K562 (cell line): ENCODE data around the gene ST7. TPM values are rescaled to one million over a fixed set of nuclear protein-coding genes. Genes with fewer than 3 reads are reported as not detected.

Source experiments
- ATF7 ChIP-seq: fragments of 450-650 bp; IDR thresholded peaks from 2 replicates; pipeline ENCODE4 v1.7.1; 2014; ENCODE audit warnings: mild to moderate bottlenecking, moderate library complexity
- DMBX1 ChIP-seq: fragments of 250-450 bp; sonication (Bioruptor Pico); IDR thresholded peaks from 2 replicates; pipeline ENCODE4 v1.8.0; 2022; ENCODE audit warnings: inconsistent platforms, mild to moderate bottlenecking, moderate library complexity, borderline replicate concordance
- FOXK2 ChIP-seq, 2 experiments: fragments of 450-650 bp; IDR thresholded peaks in 1 of 2; conservative IDR thresholded peaks in 1 of 2; 2 replicates each; pipeline ENCODE4 v1.6.1; 2016; ENCODE audit warnings: low read depth in 2 of 2, mild to moderate bottlenecking in 1 of 2
- POLR2A ChIP-seq: fragments of 450-650 bp; conservative IDR thresholded peaks from 2 replicates; pipeline ENCODE4 v1.6.1; 2016
- TAF7 ChIP-seq: fragments of 450-650 bp; IDR thresholded peaks from 2 replicates; pipeline ENCODE4 v1.6.1; 2016; ENCODE audit warnings: missing genetic modification characterization, missing compliant biosample characterization
- TEAD1 ChIP-seq, 2 experiments: fragments of 450-650 bp in 1 of 2; sonication (generic) in 1 of 2; formaldehyde crosslinking; IDR thresholded peaks; 2 replicates each; pipeline versions ENCODE4 v1.4.0 to v1.8.0; 2020 to 2022; ENCODE audit warnings: mild to moderate bottlenecking in 2 of 2, missing genetic modification reagents in 1 of 2
- ZNF212 ChIP-seq: fragments of 450-650 bp; formaldehyde crosslinking; IDR thresholded peaks from 2 replicates; pipeline ENCODE4 v1.4.0; 2020; ENCODE audit warnings: mild to moderate bottlenecking
- ZNF24 ChIP-seq: fragments of 450-650 bp; IDR thresholded peaks from 2 replicates; pipeline ENCODE4 v1.6.1; 2016
- ZNF311 ChIP-seq: fragments of 250-450 bp; sonication (Bioruptor Pico); IDR thresholded peaks from 2 replicates; pipeline ENCODE4 v1.4.0; 2020; ENCODE audit warnings: mild to moderate bottlenecking, moderate library complexity
- ZNF431 ChIP-seq: sonication (generic); formaldehyde crosslinking; IDR thresholded peaks from 2 replicates; pipeline ENCODE4 v1.8.0; 2022; ENCODE audit warnings: mild to moderate bottlenecking, missing genetic modification reagents
- ZNF766 ChIP-seq: fragments of 200-800 bp; sonication (Bioruptor generic); conservative IDR thresholded peaks from 2 replicates; pipeline ENCODE4 v1.6.1; 2016; ENCODE audit warnings: missing genetic modification characterization, missing compliant biosample characterization
- polyA plus RNA-seq, 8 experiments: library from polyadenylated mRNA; depleted of rRNA in 4 of 8; stranded (reverse) in 5 of 8; unstranded in 3 of 8; fragments of >200 nt; fragmentation: Nextera tagmentation in 2 of 8; fragmentation: Illumina TruSeq in 1 of 8; extraction: Ambion mirVana in 2 of 8; extraction: Trizol in 1 of 8; gene quantifications; 2 replicates each; pipeline versions ENCODE4 v1.2.1 to v1.2.3, GENCODE V29; 2011 to 2014; ENCODE audit warnings: inconsistent platforms in 1 of 8, missing spikeins in 1 of 8
- total RNA-seq, 7 experiments: library from RNA; depleted of rRNA in 6 of 7; stranded (reverse); fragments of >200 nt in 6 of 7; fragmentation: Illumina TruSeq in 2 of 7; extraction: Trizol in 2 of 7; gene quantifications; 2 replicates each; pipeline versions ENCODE4 v1.2.1 to v1.2.3, GENCODE V29; 2011 to 2021; ENCODE audit warnings: low replicate concordance in 1 of 7
- TF ChIP-seq, protein P1 (sequence below), 3 experiments: fragments of 200-800 bp in 1 of 3; fragments of 250-450 bp in 1 of 3; fragments of 450-650 bp in 1 of 3; sonication (Bioruptor Pico) in 1 of 3; sonication (Bioruptor generic) in 1 of 3; formaldehyde crosslinking in 1 of 3; IDR thresholded peaks; 2 replicates each; pipeline versions ENCODE4 v1.6.1 to v1.8.0; 2016 to 2022; ENCODE audit warnings: mild to moderate bottlenecking in 2 of 3, missing genetic modification characterization in 2 of 3, missing compliant biosample characterization in 1 of 3, moderate library complexity in 1 of 3
- TF ChIP-seq, protein P2 (sequence below): sonication (generic); formaldehyde crosslinking; IDR thresholded peaks from 2 replicates; pipeline ENCODE4 v1.8.0; 2022; ENCODE audit warnings: mild to moderate bottlenecking, missing genetic modification reagents
- TF ChIP-seq, protein P3 (sequence below): fragments of 450-650 bp; IDR thresholded peaks from 2 replicates; pipeline ENCODE4 v1.6.1; 2018; ENCODE audit not compliant: partially characterized antibody
- TF ChIP-seq, protein P4 (sequence below): IDR thresholded peaks from 2 replicates; pipeline ENCODE4 v1.6.1; 2011; ENCODE audit not compliant: insufficient read length; ENCODE audit errors: extremely low read depth

Gene ST7
- total and polyA plus RNA-seq, 9 of the 15 experiments (the other 6 are each of a cell fraction or from before 2014, with no cell fraction given): 23.9 to 56.3 (median 36.9) TPM

DNA sequence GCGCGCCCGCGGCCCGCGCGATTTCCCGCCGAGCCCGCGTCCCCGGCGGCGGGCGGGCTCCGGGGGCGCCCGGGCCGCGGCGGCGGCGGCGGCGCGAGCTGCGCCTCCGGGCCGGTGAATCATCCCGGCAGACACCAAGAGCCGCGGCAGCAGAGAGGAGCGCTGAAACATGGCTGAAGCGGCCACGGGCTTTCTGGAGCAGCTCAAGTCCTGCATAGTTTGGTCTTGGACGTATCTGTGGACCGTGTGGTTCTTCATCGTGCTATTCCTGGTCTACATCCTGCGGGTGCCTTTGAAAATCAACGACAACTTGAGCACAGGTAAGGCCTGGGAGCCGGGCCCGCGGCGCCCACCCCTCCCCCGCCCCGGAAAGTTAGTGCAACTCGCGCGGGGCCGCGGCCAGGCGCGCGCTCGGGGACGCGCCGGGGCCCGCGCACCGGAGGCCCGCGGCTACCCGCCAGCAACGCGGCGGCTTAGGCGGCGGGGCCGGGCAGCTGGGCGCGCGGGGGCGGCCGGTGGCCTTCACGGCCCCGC, at the start of gene ST7 (continued):
- TF ChIP-seq, protein P1, sequence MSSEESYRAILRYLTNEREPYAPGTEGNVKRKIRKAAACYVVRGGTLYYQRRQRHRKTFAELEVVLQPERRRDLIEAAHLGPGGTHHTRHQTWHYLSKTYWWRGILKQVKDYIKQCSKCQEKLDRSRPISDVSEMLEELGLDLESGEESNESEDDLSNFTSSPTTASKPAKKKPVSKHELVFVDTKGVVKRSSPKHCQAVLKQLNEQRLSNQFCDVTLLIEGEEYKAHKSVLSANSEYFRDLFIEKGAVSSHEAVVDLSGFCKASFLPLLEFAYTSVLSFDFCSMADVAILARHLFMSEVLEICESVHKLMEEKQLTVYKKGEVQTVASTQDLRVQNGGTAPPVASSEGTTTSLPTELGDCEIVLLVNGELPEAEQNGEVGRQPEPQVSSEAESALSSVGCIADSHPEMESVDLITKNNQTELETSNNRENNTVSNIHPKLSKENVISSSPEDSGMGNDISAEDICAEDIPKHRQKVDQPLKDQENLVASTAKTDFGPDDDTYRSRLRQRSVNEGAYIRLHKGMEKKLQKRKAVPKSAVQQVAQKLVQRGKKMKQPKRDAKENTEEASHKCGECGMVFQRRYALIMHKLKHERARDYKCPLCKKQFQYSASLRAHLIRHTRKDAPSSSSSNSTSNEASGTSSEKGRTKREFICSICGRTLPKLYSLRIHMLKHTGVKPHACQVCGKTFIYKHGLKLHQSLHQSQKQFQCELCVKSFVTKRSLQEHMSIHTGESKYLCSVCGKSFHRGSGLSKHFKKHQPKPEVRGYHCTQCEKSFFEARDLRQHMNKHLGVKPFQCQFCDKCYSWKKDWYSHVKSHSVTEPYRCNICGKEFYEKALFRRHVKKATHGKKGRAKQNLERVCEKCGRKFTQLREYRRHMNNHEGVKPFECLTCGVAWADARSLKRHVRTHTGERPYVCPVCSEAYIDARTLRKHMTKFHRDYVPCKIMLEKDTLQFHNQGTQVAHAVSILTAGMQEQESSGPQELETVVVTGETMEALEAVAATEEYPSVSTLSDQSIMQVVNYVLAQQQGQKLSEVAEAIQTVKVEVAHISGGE (CRISPR knock-in tag; IDR thresholded peaks at IDR 0.05): peak in 1 of 3 experiments; percentile 88; a peak in 2 of 6 replicates
- peak; percentile 79 for TF ChIP-seq TAF7 (tag)
- peak; percentile 24; the same call in 1 of the 2 replicates for TF ChIP-seq ZNF431 (CRISPR knock-in tag)
- TF ChIP-seq TEAD1 (CRISPR knock-in tag; IDR thresholded peaks at IDR 0.05): peak; percentile 20 to 58; a peak in 2 of 4 replicates
- peak; percentile 62; the same call in 1 of the 2 replicates for TF ChIP-seq ZNF212
- peak in 1 of 2 experiments; percentile 83; a peak in 2 of 4 replicates for TF ChIP-seq FOXK2 (conservative IDR thresholded peaks at IDR 0.05 in 1 of 2, IDR thresholded peaks at IDR 0.05 in 1 of 2; ENCODE audit: low read depth in 2 of 2)
- TF ChIP-seq ZNF311 (CRISPR knock-in tag): 0 out of 2 replicates have a peak, but pooled peaks have one; percentile 30
- TF ChIP-seq, protein P2, sequence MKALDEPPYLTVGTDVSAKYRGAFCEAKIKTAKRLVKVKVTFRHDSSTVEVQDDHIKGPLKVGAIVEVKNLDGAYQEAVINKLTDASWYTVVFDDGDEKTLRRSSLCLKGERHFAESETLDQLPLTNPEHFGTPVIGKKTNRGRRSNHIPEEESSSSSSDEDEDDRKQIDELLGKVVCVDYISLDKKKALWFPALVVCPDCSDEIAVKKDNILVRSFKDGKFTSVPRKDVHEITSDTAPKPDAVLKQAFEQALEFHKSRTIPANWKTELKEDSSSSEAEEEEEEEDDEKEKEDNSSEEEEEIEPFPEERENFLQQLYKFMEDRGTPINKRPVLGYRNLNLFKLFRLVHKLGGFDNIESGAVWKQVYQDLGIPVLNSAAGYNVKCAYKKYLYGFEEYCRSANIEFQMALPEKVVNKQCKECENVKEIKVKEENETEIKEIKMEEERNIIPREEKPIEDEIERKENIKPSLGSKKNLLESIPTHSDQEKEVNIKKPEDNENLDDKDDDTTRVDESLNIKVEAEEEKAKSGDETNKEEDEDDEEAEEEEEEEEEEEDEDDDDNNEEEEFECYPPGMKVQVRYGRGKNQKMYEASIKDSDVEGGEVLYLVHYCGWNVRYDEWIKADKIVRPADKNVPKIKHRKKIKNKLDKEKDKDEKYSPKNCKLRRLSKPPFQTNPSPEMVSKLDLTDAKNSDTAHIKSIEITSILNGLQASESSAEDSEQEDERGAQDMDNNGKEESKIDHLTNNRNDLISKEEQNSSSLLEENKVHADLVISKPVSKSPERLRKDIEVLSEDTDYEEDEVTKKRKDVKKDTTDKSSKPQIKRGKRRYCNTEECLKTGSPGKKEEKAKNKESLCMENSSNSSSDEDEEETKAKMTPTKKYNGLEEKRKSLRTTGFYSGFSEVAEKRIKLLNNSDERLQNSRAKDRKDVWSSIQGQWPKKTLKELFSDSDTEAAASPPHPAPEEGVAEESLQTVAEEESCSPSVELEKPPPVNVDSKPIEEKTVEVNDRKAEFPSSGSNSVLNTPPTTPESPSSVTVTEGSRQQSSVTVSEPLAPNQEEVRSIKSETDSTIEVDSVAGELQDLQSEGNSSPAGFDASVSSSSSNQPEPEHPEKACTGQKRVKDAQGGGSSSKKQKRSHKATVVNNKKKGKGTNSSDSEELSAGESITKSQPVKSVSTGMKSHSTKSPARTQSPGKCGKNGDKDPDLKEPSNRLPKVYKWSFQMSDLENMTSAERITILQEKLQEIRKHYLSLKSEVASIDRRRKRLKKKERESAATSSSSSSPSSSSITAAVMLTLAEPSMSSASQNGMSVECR: peak; percentile 47; the same call in 1 of the 2 replicates
- TF ChIP-seq ATF7: peak; percentile 93
- TF ChIP-seq, protein P3, sequence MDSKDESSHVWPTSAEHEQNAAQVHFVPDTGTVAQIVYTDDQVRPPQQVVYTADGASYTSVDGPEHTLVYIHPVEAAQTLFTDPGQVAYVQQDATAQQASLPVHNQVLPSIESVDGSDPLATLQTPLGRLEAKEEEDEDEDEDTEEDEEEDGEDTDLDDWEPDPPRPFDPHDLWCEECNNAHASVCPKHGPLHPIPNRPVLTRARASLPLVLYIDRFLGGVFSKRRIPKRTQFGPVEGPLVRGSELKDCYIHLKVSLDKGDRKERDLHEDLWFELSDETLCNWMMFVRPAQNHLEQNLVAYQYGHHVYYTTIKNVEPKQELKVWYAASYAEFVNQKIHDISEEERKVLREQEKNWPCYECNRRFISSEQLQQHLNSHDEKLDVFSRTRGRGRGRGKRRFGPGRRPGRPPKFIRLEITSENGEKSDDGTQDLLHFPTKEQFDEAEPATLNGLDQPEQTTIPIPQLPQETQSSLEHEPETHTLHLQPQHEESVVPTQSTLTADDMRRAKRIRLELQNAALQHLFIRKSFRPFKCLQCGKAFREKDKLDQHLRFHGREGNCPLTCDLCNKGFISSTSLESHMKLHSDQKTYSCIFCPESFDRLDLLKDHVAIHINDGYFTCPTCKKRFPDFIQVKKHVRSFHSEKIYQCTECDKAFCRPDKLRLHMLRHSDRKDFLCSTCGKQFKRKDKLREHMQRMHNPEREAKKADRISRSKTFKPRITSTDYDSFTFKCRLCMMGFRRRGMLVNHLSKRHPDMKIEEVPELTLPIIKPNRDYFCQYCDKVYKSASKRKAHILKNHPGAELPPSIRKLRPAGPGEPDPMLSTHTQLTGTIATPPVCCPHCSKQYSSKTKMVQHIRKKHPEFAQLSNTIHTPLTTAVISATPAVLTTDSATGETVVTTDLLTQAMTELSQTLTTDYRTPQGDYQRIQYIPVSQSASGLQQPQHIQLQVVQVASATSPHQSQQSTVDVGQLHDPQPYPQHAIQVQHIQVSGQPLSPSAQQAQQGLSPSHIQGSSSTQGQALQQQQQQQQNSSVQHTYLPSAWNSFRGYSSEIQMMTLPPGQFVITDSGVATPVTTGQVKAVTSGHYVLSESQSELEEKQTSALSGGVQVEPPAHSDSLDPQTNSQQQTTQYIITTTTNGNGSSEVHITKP: peak; percentile 98
- no peak for TF ChIP-seq ZNF24
- TF ChIP-seq ZNF766: peak; percentile 98
- TF ChIP-seq POLR2A: peak; percentile 85
- peak; percentile 91 for TF ChIP-seq DMBX1 (CRISPR knock-in tag)
- TF ChIP-seq, protein P4, sequence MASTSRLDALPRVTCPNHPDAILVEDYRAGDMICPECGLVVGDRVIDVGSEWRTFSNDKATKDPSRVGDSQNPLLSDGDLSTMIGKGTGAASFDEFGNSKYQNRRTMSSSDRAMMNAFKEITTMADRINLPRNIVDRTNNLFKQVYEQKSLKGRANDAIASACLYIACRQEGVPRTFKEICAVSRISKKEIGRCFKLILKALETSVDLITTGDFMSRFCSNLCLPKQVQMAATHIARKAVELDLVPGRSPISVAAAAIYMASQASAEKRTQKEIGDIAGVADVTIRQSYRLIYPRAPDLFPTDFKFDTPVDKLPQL: peak; percentile 19
